Neutrophil (primary cell): Measurements from ENCODE around the gene AHRR.

Source experiments
- H3K27ac ChIP-seq: fragments of 200-600 bp; sonication (generic); 2 replicates; pipeline ENCODE4 v1.5.1; 2016; ENCODE audit warnings: mild to moderate bottlenecking, moderate library complexity
- H3K27me3 ChIP-seq: fragments of 200-600 bp; sonication (generic); 2 replicates; pipeline ENCODE4 v1.6.0; 2016; ENCODE audit warnings: mild to moderate bottlenecking
- H3K36me3 ChIP-seq: fragments of 200-600 bp; sonication (generic); 2 replicates; pipeline ENCODE4 v1.5.1; 2017
- H3K4me1 ChIP-seq, 2 experiments: fragments of 200-600 bp in 1 of 2; sonication (generic) in 1 of 2; 1 replicate in 1 of 2; 2 replicates in 1 of 2; pipeline versions ENCODE4 v1.5.1 to v1.6.1; 2013 to 2016; ENCODE audit warnings: low read depth in 1 of 2, low read length in 1 of 2, mild to moderate bottlenecking in 1 of 2, moderate library complexity in 1 of 2; ENCODE audit not compliant: control insufficient read depth in 1 of 2, insufficient read depth in 1 of 2
- H3K4me3 ChIP-seq, 2 experiments: fragments of 200-600 bp in 1 of 2; sonication (generic) in 1 of 2; 1 replicate in 1 of 2; 2 replicates in 1 of 2; pipeline ENCODE4 v1.5.1; 2013 to 2016; ENCODE audit warnings: low read depth in 1 of 2, low read length in 1 of 2, mild to moderate bottlenecking in 1 of 2, moderate library complexity in 1 of 2
- H3K9me3 ChIP-seq: fragments of 200-600 bp; sonication (generic); 2 replicates; pipeline ENCODE4 v1.5.1; 2016
- TF ChIP-seq, protein P1 (sequence below): fragments of 200-600 bp; sonication (generic); IDR thresholded peaks from 2 replicates; pipeline ENCODE4 v1.5.1; 2016; ENCODE audit warnings: antibody characterized with exemption

Gene AHRR

DNA sequence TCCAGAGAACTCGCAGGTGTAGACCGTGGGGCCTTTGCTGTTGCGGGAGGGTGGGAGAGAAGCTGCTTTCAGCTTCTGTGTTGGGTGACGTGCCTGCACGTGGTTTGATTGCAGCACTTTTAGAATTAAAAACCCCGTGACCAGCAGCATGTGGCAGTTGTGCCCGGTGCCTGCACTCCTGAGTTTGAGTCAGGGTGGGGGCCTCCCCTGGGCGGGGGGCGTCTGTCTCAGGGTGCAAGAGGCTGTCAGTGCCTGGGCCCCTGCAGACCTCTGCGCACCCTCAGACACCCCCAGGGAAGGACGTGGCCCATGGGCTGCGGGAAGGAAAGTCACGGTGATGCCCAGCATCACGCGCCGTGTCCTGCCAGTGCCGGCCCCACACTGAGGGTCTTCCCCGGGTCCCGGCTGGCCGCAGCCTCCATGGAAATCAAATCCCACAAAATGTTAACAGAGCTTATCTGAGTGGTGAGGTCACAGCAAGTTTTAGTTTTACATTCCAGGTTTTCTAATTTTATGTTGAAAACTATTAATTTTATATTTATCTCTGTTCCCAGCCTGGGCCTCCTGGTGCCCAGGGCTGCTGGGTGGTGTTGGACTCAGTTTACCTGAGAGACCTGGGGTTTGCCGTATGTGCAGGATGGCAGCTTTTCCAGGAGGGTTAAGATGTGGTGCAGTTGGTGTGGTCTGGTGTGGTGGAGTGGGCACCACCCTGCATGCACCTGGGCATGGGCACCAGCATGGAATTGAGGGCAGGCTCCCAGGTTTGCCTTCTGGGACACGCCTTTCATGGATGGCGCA is 33.3 kb downstream of the AHRR start:
- Histone ChIP-seq H3K27me3 (peaks cover 23% of the 10 kb centered on the region), H3K4me1 (peaks cover 6 to 7% of the 10 kb centered on the region in 2 experiments), H3K27ac (no peak overlapping the region), H3K36me3 (no peaks in the 10 kb centered on the region), H3K9me3 (no peaks in the 10 kb centered on the region), H3K4me3 (no peak overlapping the region)
- TF ChIP-seq, protein P1, sequence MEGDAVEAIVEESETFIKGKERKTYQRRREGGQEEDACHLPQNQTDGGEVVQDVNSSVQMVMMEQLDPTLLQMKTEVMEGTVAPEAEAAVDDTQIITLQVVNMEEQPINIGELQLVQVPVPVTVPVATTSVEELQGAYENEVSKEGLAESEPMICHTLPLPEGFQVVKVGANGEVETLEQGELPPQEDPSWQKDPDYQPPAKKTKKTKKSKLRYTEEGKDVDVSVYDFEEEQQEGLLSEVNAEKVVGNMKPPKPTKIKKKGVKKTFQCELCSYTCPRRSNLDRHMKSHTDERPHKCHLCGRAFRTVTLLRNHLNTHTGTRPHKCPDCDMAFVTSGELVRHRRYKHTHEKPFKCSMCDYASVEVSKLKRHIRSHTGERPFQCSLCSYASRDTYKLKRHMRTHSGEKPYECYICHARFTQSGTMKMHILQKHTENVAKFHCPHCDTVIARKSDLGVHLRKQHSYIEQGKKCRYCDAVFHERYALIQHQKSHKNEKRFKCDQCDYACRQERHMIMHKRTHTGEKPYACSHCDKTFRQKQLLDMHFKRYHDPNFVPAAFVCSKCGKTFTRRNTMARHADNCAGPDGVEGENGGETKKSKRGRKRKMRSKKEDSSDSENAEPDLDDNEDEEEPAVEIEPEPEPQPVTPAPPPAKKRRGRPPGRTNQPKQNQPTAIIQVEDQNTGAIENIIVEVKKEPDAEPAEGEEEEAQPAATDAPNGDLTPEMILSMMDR: no peak

DNA sequence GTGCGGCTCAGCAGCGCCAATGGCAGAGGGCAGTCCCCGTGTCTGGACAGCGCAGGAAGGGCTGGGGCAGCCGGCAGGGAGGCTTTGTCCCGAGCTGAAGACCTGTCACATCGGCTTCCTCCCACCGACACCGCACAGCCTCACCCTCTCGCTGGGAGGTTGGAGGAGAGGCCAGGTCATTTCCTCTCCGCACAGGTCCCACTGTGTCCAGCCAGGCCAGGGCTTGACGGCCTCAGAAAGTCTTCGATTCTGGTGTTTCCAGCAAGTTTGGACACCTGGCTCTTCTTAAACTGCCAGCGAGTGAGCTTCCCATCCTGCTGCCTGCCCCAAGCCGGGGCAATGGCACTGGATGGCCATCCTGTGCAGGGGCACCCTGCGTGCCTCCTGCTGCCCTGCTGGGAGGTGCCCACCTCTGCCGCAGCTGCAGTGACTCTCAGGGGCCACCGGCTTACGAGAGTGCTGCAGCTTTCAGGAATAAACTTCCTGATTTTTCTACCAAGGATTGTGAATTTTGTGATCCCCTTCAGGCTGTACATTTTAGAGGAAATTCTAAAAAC is 33.9 kb downstream of the AHRR start:
- Histone ChIP-seq H3K27me3 (peaks cover 16% of the 10 kb centered on the region), H3K27ac (no peak overlapping the region), H3K4me3 (no peak overlapping the region), H3K9me3 (no peaks in the 10 kb centered on the region), H3K36me3 (no peaks in the 10 kb centered on the region), H3K4me1 (peaks cover 12 to 13% of the 10 kb centered on the region in 2 experiments)
- TF ChIP-seq, protein P1: no peak

GRCh38 chr5:355958-356357 is 34.4 kb downstream of the AHRR start:
- H3K27me3 ChIP-seq: peaks cover 15% of the 10 kb centered on the region
- no peak overlapping the region for H3K4me3 ChIP-seq
- H3K4me1 ChIP-seq: peaks cover 17 to 18% of the 10 kb centered on the region in 2 experiments
- H3K36me3 ChIP-seq: no peaks in the 10 kb centered on the region
- H3K9me3 ChIP-seq: no peaks in the 10 kb centered on the region
- no peak overlapping the region for H3K27ac ChIP-seq
- TF ChIP-seq, protein P1: no peak

GRCh38 chr5:359301-359897 is 37.9 kb downstream of the AHRR start:
- Histone ChIP-seq H3K4me3 (no peak overlapping the region), H3K9me3 (no peaks in the 10 kb centered on the region), H3K36me3 (no peaks in the 10 kb centered on the region), H3K27me3 (peaks cover 22% of the 10 kb centered on the region), H3K4me1 (peaks cover 24 to 29% of the 10 kb centered on the region in 2 experiments), H3K27ac (peak overlapping the region; percentile 90)
- TF ChIP-seq, protein P1: no peak

GRCh38 chr5:360257-361027 is 38.9 kb downstream of the AHRR start:
- no peaks in the 10 kb centered on the region for H3K36me3 ChIP-seq
- H3K27ac ChIP-seq: peak overlapping the region; percentile 90

More at GRCh38 chr5:360257-361027, 38.9 kb downstream of the AHRR start:
- H3K4me1 ChIP-seq: peaks cover 24 to 29% of the 10 kb centered on the region in 2 experiments
- H3K9me3 ChIP-seq: no peaks in the 10 kb centered on the region
- peak overlapping the region; percentile 6 to 37 for H3K4me3 ChIP-seq
- TF ChIP-seq, protein P1: no peak
- H3K27me3 ChIP-seq: peaks cover 25% of the 10 kb centered on the region
